GM19372 (cell line): ENCODE results near the gene DCDC2.
A peak's percentile ranks its signal among the peaks of the same experiment; 100 is the strongest.
"Not testable (repeated sequence)": the region's sequence is repeated elsewhere in the genome, so short reads cannot be mapped to it uniquely, and the experiment has no call there.

Experiments used
- ATAC-seq: cut with Tn5 transposase; IDR thresholded peaks from one replicate; pipeline ENCODE4 v1.9.1; 2021; ENCODE audit warnings: mild to moderate bottlenecking, low read depth, moderate library complexity; ENCODE audit not compliant: unreplicated experiment

Gene DCDC2

DNA sequence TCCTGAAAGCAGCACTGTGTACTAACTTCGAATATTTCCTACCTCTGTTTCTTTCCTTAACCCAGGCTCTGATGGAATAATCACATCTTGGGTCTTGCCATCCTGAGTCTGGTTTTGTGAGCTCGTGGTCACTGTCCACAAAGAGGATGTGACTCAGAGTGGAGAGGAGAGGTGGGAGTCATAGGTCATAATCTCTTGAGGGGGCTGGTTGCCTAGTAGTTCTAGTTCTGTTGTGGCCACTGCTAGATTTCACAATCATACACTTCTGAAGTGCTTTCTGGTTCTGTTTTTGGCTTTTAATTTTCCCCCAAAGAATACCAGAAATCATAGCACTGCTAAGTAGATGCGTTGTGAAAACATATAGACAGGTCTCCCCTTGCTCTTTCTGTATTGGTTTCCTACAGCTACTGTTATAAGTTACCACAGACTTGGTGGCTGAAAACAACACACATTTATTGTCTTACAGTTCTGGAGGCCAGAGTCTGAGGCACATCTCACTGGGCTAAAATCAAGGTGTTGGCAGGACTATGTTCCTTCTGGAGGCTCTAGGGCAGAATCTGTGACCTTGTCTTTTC lies 129.1 kb downstream of the DCDC2 start:
- ATAC-seq = peak; percentile 66

DNA sequence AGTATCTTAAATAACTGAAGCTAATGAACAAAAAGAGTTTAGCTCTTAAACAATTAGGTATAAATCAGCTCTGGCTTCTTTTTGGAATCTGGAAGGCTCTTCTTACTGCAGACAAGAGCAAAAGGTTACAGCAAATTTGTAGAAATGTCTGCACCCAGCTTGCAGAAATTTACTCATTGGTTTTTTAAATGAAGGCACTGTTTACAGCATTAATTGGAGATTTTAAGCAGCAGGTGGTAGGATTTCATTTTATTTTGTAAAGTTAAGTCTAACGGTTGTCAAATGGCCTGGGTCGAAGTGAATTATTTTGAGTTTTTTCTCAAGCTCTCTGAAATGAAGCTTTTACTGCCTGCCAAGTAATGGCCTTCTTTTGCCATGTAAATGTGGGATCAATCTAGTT lies 129.7 kb downstream of the DCDC2 start:
- no peak for ATAC-seq

DNA sequence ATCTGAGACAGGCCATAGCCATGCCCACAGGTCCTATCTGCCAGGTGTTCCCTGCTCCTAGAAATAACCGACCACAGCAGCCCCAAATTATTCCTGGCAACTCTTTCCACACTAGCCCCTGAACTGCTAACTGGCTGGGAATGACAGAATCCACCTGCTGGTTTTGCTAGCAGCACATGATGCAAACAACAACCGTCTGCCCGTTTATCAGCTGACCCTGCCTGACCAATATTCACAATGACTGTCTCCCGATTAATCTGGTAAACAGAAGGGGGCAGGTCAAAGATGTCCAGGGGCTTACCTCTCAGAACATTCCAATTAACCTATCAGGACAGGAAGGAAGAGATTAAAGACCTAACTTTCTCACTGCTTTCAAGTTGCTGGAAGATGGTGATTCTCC lies 130.3 kb downstream of the DCDC2 start:
- ATAC-seq = no peak

DNA sequence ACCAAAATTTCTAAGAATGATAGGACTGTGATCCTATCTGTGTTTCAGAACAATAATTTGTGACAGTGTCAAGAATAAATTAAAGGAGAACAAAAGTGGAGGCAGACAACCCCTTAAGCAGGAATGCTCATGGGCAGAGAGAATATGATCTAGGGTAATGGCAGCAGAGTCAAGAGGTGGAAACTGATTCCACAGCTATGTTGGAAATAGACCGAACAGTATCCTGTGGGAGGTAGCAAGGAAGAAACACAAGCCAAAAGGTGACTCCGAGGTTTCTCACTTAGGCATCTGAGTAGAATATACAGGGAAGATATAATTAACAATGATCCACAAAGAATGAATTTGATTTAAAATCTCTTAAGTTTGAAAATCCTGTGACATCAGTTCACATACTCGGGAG lies 131.3 kb downstream of the DCDC2 start:
- no peak for ATAC-seq

DNA sequence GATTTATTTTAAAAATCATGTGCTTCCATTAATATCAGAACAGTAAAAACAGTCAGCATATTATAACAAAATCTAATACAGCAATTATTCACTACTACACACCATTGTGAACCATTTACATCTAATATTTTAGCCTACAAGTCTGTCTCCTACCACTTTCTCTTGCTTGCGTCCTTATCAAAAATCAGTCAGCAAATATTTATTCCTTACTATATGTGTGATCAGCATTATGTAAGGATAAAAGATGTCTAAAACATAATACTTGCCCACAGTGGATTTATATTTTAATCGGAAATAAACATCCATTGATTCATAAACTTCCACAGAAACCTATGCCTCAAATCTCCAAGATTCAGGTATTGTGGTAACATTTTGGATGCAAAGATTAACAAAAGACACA lies 132.0 kb downstream of the DCDC2 start:
- ATAC-seq = no peak

DNA sequence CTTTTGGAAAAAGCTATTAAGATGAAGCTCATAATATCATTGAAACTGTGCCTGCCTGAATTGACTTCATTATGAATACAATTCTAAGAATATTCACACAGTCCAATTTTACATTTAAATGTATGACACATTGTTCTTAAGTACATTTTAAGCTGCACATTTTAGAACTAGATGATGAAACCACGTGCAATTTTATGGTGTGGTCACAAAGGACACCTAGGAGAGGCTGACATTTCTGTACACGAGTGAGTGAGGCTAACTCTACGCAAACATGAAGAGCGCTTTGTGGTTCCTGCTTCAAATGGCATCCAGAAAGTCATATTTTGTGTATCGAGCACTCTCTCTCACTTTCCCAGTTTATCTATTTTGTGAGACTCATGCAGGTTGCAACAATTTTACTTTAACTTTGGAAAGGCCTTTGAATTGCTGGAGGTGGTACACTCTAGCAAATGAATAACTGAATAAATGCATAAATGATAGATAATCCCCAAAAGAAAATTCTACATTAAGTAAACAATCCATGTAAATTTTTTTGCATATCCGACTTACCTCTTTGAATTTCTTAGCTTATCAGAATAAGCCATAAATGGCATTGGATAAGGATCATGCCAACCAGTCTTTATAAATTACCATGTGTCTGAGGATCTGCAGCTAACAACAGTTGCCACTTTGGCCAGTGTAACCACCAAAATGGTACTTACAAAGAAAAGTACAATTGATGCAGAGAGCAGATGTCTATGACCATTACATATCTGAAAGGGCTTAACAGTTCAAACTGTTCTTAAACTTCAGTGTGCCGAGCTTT lies 134.5 kb downstream of the DCDC2 start:
- ATAC-seq = no peak

DNA sequence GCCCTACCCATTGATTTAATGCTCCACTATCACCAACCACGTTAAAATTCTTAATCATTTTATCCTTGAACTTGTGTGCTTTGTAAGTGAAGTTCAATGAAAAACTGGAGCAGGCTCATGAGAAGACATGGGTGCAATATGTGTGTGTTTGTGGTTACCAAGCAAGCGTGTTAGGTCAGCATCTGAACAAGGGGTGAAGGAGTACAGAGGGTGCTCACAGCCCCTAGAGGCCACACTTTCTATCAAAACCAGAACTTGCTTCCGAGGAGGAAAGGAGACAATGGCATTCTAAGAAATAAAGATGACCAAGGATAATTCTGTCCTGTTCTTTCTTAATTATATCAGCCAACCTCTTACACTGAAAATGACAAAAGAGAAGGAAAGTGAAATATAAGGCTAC lies 138.2 kb downstream of the DCDC2 start:
- ATAC-seq = no peak

DNA sequence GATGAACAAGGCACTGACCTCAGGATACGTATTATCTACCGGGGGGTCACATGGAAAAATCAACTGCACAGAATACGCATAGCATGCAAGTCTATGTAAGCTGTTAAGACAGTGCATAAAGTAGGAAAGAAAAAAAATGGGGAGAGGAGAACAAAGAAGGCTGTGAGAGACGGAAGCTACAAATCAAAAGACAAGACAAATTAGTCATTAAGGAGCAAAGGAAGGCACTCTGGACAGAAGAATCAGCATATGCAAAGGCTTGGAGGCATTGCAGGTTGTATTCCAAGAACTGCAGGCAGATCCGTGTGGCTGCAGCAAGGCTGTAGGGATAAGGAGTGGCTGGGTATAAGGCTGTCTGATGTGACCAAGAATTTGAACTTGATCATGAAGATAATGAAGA lies 142.9 kb downstream of the DCDC2 start:
- ATAC-seq = no peak

DNA sequence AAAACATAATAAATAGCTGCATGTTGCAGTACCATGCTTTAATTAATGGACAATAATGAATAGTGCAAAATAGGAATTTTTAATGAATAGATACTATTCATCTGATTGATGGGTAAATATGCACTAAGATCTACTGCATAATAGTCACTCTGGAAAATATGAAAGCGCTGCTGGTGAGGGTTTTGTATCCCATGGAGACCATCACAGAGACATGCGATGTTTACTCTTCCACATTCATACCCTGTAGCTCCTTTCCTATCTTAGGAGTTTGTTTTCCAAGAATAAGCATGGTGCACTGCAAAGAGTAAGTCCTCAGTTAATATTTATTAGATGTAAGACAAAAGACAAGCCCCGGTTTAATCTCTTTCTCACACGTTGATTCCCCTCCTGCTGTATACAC lies 150.4 kb downstream of the DCDC2 start:
- no peak for ATAC-seq

DNA sequence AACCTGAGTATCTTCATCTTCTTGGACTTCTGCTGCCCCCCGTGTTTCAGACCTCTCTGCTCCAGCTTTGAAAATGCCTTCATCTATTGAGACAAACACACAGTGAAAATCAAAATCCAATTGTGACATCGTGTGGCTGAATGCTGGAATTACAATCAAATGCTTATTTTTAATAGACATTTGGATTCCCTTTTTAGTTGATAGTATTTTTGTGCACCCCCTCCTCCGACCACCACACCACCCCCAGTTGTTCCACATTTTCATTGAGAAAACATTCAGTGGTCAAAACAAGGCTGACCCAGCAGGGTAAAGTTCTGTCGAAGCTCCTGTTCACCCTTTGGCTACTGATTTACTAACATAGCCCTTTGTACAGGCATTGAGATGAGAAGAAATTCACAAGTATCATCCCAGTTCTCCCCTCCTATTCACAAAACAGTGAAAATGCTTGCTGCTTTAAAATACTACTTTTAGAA lies 152.8 kb downstream of the DCDC2 start:
- no peak for ATAC-seq

DNA sequence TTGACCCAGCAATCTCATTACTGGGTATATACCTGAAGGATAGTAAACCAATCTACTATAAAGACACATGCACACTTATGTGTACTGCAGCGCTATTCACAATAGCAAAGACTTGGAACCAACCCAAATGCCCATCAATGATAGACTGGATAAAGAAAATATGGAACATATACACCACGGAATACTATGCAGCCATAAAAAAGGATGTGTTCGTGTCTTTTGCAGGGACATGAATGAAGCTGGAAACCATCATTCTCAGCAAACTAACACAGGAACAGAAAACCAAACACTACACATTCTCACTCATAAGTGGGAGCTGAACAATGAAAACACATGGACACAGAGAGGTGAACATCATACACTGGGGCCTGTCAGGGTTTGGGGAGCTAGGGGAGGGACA lies 153.7 kb downstream of the DCDC2 start:
- ATAC-seq = not testable (repeated sequence)

DNA sequence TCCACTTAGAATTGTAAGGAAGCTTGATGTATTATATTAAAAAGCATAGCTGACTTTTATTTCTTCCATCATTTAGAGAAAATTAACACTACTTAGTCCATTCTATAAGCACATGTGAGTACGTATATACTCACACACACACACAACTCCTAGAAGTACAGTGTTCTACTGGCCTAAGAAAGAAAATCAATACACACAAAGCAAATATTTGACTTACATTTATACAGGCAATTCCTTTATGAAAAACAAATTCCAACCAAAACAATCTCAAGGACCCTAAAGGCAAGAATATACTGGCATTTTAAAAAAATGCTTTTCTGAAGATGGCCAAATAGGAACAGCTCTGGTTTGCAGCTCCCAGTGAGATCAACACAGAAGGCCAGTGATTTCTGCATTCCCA lies 160.0 kb downstream of the DCDC2 start:
- no peak for ATAC-seq

DNA sequence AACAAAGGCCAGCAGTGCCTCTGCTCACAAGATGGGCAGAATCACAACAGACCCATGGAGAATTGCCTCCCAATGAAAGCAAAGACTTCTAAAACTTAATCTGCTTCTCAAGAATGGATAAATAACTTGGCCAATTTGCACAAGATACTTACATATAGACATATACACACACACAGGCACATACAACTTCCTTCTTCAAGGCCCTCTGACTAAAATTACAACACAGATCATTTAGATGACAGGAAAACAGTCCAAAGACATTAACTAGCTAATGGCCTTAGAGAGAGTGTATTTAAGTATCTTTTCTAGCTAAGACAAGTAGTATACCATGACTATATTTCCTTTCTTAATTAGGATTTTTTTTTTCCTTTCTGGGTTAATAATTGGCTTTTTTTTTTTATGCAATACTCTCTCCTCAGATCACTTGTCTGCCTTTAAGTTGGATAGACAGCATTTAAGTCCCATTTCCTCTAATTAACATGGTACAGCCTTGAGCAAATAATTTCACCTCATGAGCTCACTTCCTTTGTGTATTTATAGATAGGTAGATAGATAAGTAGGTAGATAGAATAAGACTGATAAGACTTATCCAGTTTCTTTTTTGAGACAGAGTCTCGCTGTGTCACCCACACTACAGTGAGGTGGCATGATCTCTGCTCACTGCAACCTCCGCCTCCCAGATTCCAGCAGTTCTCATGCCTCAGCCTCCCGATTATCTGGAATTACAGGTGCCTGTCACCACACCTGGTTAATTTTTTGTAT lies 161.8 kb downstream of the DCDC2 start:
- ATAC-seq = no peak

DNA sequence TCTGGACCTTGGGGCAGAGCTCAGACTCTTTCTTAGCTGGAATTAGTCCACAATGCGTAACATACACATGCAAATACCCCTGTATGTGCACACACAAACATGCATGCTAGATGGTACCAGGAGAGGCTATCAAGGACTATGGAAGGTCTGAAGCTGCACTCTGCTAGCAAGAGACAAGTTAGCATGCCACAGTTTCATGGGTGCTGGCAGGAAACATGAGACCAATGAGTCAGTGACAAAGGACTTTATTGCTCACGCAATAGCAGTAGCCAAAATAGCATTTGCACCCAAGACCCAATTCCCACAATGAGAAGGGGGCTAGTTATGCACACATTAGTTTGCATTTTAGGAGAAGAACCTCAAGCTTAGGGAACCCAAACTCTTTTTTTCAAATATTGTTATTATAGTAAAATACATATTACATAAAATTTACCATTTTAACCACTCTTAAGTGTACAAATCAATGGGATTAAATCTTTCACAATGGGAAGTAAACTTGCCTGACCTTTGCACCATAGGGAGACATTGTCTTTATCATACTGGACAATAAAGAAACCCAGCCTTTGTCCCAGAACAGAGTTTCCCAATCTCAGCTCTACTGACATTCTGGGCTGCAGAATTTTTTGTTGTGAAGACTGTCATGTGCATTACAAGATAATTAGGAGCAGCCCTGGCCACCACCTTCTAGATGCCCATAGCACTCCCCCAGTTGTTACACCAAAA lies 162.7 kb downstream of the DCDC2 start:
- no peak for ATAC-seq

DNA sequence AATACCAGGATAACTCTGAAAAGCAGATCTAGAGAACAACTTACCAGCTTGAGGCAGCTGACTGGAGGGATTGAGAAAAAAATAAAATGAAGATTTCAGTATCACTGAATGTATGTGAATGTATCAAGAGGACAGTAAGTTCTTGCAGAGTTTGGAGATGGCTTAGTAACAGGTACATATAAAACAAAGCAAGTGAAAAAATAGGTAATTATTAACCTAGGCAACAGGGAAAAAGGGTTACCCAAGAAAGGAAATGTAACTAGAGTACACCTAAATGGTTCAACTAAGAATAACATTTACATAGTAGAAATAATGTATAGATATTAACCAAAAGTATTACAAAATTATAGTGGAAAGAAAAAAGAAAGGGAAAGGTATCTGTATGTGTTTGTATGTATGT lies 164.5 kb downstream of the DCDC2 start:
- ATAC-seq = no peak

DNA sequence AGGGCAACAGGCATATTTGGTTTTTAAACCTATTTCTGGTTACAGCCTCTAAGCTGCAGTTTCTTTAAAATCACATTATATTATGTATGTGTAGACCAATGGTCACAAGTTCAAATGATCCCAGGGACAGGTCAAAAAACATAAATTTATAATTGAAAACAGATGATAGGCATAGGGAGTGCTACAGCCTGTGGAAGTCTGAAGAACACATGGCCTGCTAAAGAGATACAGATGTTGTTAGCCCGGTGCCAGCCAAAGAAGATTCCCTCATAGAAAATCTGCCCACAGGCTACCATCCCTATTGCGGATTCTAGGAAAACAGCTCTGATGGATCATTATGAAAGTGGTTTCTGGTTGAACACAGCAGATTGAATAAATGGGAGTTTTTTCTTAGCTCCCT lies 166.5 kb downstream of the DCDC2 start:
- no peak for ATAC-seq

DNA sequence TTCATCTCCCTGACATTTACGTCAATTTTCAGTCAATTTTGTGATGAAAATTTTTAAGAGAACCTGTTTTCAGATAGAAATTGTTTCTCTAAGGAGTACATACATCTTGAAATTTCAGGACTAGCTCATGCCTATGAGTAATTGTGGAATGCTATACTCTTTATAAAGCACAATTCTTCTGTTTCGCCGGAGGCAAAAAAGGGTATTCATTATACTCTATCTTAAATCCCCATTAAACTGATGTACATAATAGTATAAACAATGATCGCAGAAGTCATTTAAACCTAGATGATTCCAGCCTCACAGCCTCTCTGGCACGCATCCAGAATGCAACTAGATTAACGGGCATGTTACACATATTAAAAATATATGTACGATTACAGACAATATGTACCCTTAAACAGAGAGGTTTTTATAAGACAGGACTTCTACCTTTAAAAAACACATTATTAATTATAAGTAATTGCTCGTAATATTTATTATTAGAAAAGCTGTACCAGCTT lies 169.2 kb downstream of the DCDC2 start:
- no peak for ATAC-seq

DNA sequence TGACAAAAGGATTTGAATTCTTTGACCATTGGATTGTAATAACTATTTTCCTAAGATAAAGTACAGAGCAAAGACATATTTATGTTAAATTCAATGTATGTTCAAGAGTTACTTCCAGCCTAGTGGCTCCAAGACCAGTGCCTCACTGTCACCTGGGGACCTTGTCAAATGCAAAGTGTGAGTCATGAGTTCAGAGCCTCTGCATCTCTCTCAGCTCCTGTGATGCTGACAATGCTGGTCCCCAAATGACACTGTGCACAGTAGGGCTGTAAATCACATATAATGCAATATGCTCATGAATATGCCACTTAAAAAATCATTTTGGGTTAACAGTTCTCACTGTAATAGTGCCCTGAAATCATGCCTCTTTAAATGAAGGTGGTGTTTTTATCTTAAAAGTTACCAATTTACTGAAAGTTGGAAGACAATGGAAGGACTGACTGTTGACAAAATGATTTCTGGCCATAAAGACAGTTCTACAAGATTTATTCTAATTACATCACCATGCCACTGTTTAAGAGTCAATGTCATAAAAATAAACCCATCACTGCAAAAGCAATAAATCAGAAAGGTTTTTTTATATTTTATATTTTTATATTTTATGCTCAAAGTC lies 169.8 kb downstream of the DCDC2 start:
- no peak for ATAC-seq

DNA sequence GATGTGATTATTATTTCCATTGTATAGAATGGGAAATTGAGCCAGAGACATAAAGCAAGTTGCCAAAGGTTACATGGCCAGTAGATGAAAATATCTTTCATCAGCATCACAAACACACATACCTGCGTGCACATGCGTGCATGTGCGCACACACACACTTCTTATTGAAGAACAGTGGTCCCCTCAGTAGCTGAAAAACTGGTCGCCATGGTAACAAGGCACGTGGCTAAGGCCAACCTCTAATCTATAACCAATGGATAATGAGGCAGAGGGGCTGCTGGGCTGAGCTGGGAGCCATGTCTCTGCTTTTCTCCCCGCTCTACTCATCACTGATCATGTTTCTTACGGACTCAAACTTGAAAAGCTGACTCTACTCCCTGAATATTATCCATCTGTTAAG lies 171.5 kb downstream of the DCDC2 start:
- no peak for ATAC-seq

DNA sequence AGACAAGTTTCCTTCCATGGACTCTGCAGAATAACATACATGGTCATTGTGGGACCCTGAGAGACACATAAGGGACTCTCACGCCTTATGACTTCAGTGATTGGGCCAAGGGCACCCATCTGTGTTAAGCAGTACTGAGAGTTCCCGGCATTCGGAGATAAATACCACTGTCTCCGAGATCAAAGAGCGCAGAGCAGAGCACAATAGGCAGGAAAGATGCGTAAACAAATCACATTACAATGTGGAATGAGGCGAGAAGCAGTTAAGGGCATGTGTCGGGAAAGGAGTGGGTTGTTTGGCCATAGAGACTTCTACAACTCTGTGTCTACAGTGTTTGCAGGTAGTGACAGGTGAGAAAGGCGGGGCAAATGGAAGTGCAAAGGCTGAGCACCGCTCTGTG lies 174.3 kb downstream of the DCDC2 start:
- ATAC-seq = no peak
